ENCODE data around the gene ZDHHC11B.
"Not testable (repeated sequence)": the region's sequence is repeated elsewhere in the genome, so short reads cannot be mapped to it uniquely, and the experiment has no call there.

The ZDHHC11B gene

GRCh38 chr5:811384-811783 lies 26.9 kb upstream of the ZDHHC11B start:
- H3K9ac ChIP-seq (ENCODE audit: low read depth in 1 of 2, low read length in 2 of 2); H3K4me1 ChIP-seq (ENCODE audit: control insufficient read depth in 1 of 2, insufficient read depth in 2 of 2, low read length in 2 of 2); H3K36me3 ChIP-seq (ENCODE audit: control insufficient read depth in 1 of 2, insufficient read depth in 2 of 2, low read length in 2 of 2): not testable (repeated sequence)

DNA sequence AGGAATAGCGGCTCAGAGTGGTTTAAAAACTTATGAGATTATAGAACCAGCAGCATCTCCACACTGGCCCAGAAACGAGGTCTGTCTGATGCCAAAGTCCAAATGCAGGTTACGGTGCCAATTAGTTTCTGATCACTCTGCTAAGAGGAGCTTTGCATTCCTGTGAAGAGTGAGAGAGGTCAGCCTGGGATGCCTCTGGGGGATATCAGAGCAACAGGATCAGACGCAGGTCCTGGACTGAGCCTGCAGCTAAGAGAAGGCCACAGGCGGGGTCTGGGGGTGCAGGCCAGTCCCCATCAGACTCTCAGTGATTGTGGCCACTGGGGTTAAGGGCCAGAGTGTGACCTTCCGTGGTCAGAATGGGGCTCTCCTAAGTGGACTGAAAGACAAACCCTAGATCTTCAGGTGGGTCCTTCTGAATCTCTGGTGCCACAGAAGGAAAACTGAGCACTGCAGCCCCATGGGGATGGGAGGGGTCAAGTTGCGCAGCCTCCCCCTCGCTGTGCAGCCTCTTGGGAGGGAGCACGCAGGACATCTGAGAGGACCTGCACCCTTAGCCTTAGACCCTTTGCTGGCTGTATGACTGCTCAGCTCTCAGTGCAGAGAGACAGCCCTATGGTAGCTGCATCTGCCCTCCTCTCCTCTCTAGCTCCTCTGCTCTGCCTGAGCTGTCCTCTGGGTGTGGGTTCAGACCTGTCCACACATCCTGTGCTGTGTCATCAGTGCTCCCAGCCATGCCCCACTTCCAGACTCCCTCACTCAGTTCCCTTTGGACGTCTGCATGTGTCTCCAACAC lies 23.4 kb upstream of the ZDHHC11B start:
- H3K27me3 ChIP-seq (ENCODE audit: control insufficient read depth in 1 of 2, insufficient read depth in 2 of 2, low read length in 2 of 2); H3K36me3 ChIP-seq (ENCODE audit: control insufficient read depth in 1 of 2, insufficient read depth in 2 of 2, low read length in 2 of 2); H3K4me3 ChIP-seq (ENCODE audit: low read depth in 1 of 2, low read length in 2 of 2); H3K9ac ChIP-seq (ENCODE audit: low read depth in 1 of 2, low read length in 2 of 2); H3K9me3 ChIP-seq (ENCODE audit: control insufficient read depth in 1 of 2, low read length in 2 of 2); H3K27ac ChIP-seq (ENCODE audit: low read depth, low read length); H3K4me1 ChIP-seq (ENCODE audit: control insufficient read depth in 1 of 2, insufficient read depth in 2 of 2, low read length in 2 of 2): not testable (repeated sequence)

More at GRCh38 chr5:811384-811783, 26.9 kb upstream of the ZDHHC11B start:
- not testable (repeated sequence) for H3K27ac ChIP-seq (ENCODE audit: low read depth, low read length); H3K27me3 ChIP-seq (ENCODE audit: control insufficient read depth in 1 of 2, insufficient read depth in 2 of 2, low read length in 2 of 2); H3K4me3 ChIP-seq (ENCODE audit: low read depth in 1 of 2, low read length in 2 of 2); H3K9me3 ChIP-seq (ENCODE audit: control insufficient read depth in 1 of 2, low read length in 2 of 2)

DNA sequence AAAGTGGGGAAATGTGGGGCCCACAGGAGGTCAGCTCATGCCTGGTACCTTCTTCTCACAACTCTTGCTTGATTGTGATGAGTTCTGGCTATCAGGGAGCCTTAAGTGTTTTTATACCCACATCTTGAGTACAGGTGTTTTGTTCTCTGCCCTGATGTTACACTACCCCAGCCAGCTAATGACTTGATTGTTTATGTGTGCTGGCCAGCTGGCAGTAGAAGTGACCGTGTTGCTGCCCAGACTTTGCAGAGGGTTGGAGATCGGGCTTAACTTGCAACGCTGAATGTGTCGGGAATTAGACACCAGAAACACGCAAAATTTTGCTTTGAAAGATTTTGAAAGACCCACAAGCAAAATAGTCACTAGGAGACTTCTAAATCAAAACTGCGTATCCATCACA lies 16.9 kb upstream of the ZDHHC11B start:
- no peak overlapping the region for H3K4me3 ChIP-seq (ENCODE audit: low read depth in 1 of 2, low read length in 2 of 2)
- H3K9ac ChIP-seq (ENCODE audit: low read depth in 1 of 2, low read length in 2 of 2): no peak overlapping the region
- H3K4me1 ChIP-seq (ENCODE audit: control insufficient read depth in 1 of 2, insufficient read depth in 2 of 2, low read length in 2 of 2): no peaks in the 10 kb centered on the region
- no peaks in the 10 kb centered on the region for H3K36me3 ChIP-seq (ENCODE audit: control insufficient read depth in 1 of 2, insufficient read depth in 2 of 2, low read length in 2 of 2)
- H3K27ac ChIP-seq (ENCODE audit: low read depth, low read length): no peak overlapping the region
- H3K27me3 ChIP-seq (ENCODE audit: control insufficient read depth in 1 of 2, insufficient read depth in 2 of 2, low read length in 2 of 2): no peaks in the 10 kb centered on the region
- H3K9me3 ChIP-seq (ENCODE audit: control insufficient read depth in 1 of 2, low read length in 2 of 2): peaks cover 0 to 3% of the 10 kb centered on the region in 2 donors

DNA sequence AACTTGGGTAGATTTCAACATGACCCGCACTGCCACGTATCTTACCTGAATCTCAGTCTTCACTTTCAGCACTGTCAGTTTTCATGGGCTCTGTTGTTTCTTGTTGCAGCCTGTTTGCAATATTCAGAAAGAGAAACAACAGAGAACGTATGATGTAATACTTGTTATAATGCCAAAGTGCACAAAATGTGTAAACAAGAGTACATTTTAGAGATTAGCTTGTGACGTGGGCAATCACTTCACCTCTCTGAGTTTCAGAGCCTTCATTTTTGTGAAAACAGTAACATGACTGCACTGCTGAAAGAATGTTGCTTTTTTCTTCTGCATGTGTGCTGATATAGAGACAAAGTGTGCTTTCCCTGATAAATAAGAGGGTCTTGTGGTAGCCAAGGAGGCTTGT lies 16.5 kb upstream of the ZDHHC11B start:
- not testable (repeated sequence) for H3K4me3 ChIP-seq (ENCODE audit: low read depth in 1 of 2, low read length in 2 of 2)

GRCh38 chr5:798505-799138 lies 14.1 kb upstream of the ZDHHC11B start:
- not testable (repeated sequence) for H3K36me3 ChIP-seq (ENCODE audit: control insufficient read depth in 1 of 2, insufficient read depth in 2 of 2, low read length in 2 of 2); H3K9me3 ChIP-seq (ENCODE audit: control insufficient read depth in 1 of 2, low read length in 2 of 2); H3K4me3 ChIP-seq (ENCODE audit: low read depth in 1 of 2, low read length in 2 of 2); H3K9ac ChIP-seq (ENCODE audit: low read depth in 1 of 2, low read length in 2 of 2); H3K27me3 ChIP-seq (ENCODE audit: control insufficient read depth in 1 of 2, insufficient read depth in 2 of 2, low read length in 2 of 2); H3K4me1 ChIP-seq (ENCODE audit: control insufficient read depth in 1 of 2, insufficient read depth in 2 of 2, low read length in 2 of 2); H3K27ac ChIP-seq (ENCODE audit: low read depth, low read length)

More for the DNA sequence above, 16.5 kb upstream of the ZDHHC11B start:
- H3K9me3 ChIP-seq (ENCODE audit: control insufficient read depth in 1 of 2, low read length in 2 of 2); H3K36me3 ChIP-seq (ENCODE audit: control insufficient read depth in 1 of 2, insufficient read depth in 2 of 2, low read length in 2 of 2); H3K9ac ChIP-seq (ENCODE audit: low read depth in 1 of 2, low read length in 2 of 2); H3K27ac ChIP-seq (ENCODE audit: low read depth, low read length); H3K27me3 ChIP-seq (ENCODE audit: control insufficient read depth in 1 of 2, insufficient read depth in 2 of 2, low read length in 2 of 2); H3K4me1 ChIP-seq (ENCODE audit: control insufficient read depth in 1 of 2, insufficient read depth in 2 of 2, low read length in 2 of 2): not testable (repeated sequence)

GRCh38 chr5:797986-798385 lies 13.5 kb upstream of the ZDHHC11B start:
- not testable (repeated sequence) for H3K36me3 ChIP-seq (ENCODE audit: control insufficient read depth in 1 of 2, insufficient read depth in 2 of 2, low read length in 2 of 2); H3K9me3 ChIP-seq (ENCODE audit: control insufficient read depth in 1 of 2, low read length in 2 of 2); H3K4me1 ChIP-seq (ENCODE audit: control insufficient read depth in 1 of 2, insufficient read depth in 2 of 2, low read length in 2 of 2); H3K27ac ChIP-seq (ENCODE audit: low read depth, low read length); H3K4me3 ChIP-seq (ENCODE audit: low read depth in 1 of 2, low read length in 2 of 2); H3K9ac ChIP-seq (ENCODE audit: low read depth in 1 of 2, low read length in 2 of 2); H3K27me3 ChIP-seq (ENCODE audit: control insufficient read depth in 1 of 2, insufficient read depth in 2 of 2, low read length in 2 of 2)

- H3K27ac ChIP-seq (ENCODE audit: low read depth, low read length); H3K9me3 ChIP-seq (ENCODE audit: control insufficient read depth in 1 of 2, low read length in 2 of 2); H3K36me3 ChIP-seq (ENCODE audit: control insufficient read depth in 1 of 2, insufficient read depth in 2 of 2, low read length in 2 of 2); H3K4me1 ChIP-seq (ENCODE audit: control insufficient read depth in 1 of 2, insufficient read depth in 2 of 2, low read length in 2 of 2); H3K4me3 ChIP-seq (ENCODE audit: low read depth in 1 of 2, low read length in 2 of 2); H3K9ac ChIP-seq (ENCODE audit: low read depth in 1 of 2, low read length in 2 of 2); H3K27me3 ChIP-seq (ENCODE audit: control insufficient read depth in 1 of 2, insufficient read depth in 2 of 2, low read length in 2 of 2): not testable (repeated sequence)
Observed at GRCh38 chr5:795873-796272, 11.3 kb upstream of the ZDHHC11B start.

DNA sequence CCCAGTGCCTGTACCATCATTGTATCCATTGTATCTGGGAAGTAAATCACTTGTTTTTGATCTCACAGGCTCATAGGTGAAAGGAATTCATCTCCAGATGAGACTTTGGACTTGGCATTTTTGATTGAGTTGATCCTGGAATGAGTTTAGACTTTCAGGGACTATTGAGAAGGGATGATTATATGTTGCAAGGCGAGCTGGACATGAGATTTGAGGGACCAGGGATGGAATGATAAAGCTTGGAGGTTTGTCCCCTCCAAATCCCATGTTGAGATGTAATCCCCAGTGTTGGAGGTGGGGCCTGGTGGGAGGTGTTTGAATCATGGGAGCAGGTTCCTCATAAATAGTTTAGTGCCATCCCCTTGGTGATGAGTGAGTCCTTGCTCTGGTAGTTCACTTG lies 10.4 kb upstream of the ZDHHC11B start:
- not testable (repeated sequence) for H3K9me3 ChIP-seq (ENCODE audit: control insufficient read depth in 1 of 2, low read length in 2 of 2); H3K4me1 ChIP-seq (ENCODE audit: control insufficient read depth in 1 of 2, insufficient read depth in 2 of 2, low read length in 2 of 2); H3K9ac ChIP-seq (ENCODE audit: low read depth in 1 of 2, low read length in 2 of 2); H3K27ac ChIP-seq (ENCODE audit: low read depth, low read length); H3K36me3 ChIP-seq (ENCODE audit: control insufficient read depth in 1 of 2, insufficient read depth in 2 of 2, low read length in 2 of 2); H3K4me3 ChIP-seq (ENCODE audit: low read depth in 1 of 2, low read length in 2 of 2); H3K27me3 ChIP-seq (ENCODE audit: control insufficient read depth in 1 of 2, insufficient read depth in 2 of 2, low read length in 2 of 2)

- not testable (repeated sequence) for H3K4me1 ChIP-seq (ENCODE audit: control insufficient read depth in 1 of 2, insufficient read depth in 2 of 2, low read length in 2 of 2); H3K27me3 ChIP-seq (ENCODE audit: control insufficient read depth in 1 of 2, insufficient read depth in 2 of 2, low read length in 2 of 2); H3K9ac ChIP-seq (ENCODE audit: low read depth in 1 of 2, low read length in 2 of 2); H3K4me3 ChIP-seq (ENCODE audit: low read depth in 1 of 2, low read length in 2 of 2); H3K9me3 ChIP-seq (ENCODE audit: control insufficient read depth in 1 of 2, low read length in 2 of 2); H3K27ac ChIP-seq (ENCODE audit: low read depth, low read length); H3K36me3 ChIP-seq (ENCODE audit: control insufficient read depth in 1 of 2, insufficient read depth in 2 of 2, low read length in 2 of 2)
Observed at GRCh38 chr5:788703-789102, 4.2 kb upstream of the ZDHHC11B start.

GRCh38 chr5:787857-788233 lies 3.3 kb upstream of the ZDHHC11B start:
- H3K36me3 ChIP-seq (ENCODE audit: control insufficient read depth in 1 of 2, insufficient read depth in 2 of 2, low read length in 2 of 2); H3K4me1 ChIP-seq (ENCODE audit: control insufficient read depth in 1 of 2, insufficient read depth in 2 of 2, low read length in 2 of 2); H3K9me3 ChIP-seq (ENCODE audit: control insufficient read depth in 1 of 2, low read length in 2 of 2); H3K27ac ChIP-seq (ENCODE audit: low read depth, low read length); H3K27me3 ChIP-seq (ENCODE audit: control insufficient read depth in 1 of 2, insufficient read depth in 2 of 2, low read length in 2 of 2); H3K4me3 ChIP-seq (ENCODE audit: low read depth in 1 of 2, low read length in 2 of 2); H3K9ac ChIP-seq (ENCODE audit: low read depth in 1 of 2, low read length in 2 of 2): not testable (repeated sequence)

Measured in duodenal mucosa (tissue), 2 donors.